ENCODE data around the gene ATP5F1B.

GRCh38 chr12:56688846-56689109, 43.0 kb upstream of the ATP5F1B start:
- TF ChIP-seq SALL1 (CRISPR knock-in tag; IDR thresholded peaks at IDR 0.05) (no peak), TOE1 (CRISPR knock-in tag; IDR thresholded peaks at IDR 0.05) (no peak), ZBTB44 (CRISPR knock-in tag; IDR thresholded peaks at IDR 0.05) (no peak), MAX (IDR thresholded peaks at IDR 0.05) (no peak), RFX1 (IDR thresholded peaks at IDR 0.05) (no peak), NFATC3 (CRISPR knock-in tag; IDR thresholded peaks at IDR 0.05) (no peak), USF2 (IDR thresholded peaks at IDR 0.05; ENCODE audit: low read depth, low read length) (no peak), USF2 (CRISPR knock-in tag; IDR thresholded peaks at IDR 0.05; ENCODE audit: borderline replicate concordance) (no peak), ZNF704 (CRISPR knock-in tag; IDR thresholded peaks at IDR 0.05; ENCODE audit: borderline replicate concordance) (no peak), CREB1 (IDR thresholded peaks at IDR 0.05) (no peak), CREB1 (CRISPR knock-in tag; IDR thresholded peaks at IDR 0.05) (no peak), EZH2 (conservative IDR thresholded peaks at IDR 0.05; ENCODE audit: low read depth, low read length) (no peak), ERF (CRISPR knock-in tag; IDR thresholded peaks at IDR 0.05) (no peak), MXI1 (IDR thresholded peaks at IDR 0.05; ENCODE audit: borderline replicate concordance, low read depth, low read length) (no peak), SRSF9 (IDR thresholded peaks at IDR 0.05; ENCODE audit: borderline replicate concordance, insufficient read depth, low read depth, low read length, poor library complexity, severe bottlenecking) (no peak)

Data from HepG2 (cell line).